Measurements from ENCODE around the gene PPP1R1B. TPM values are rescaled to one million over a fixed set of nuclear protein-coding genes. Genes with fewer than 3 reads are reported as not detected.

The PPP1R1B gene
- total RNA-seq, 1 donor from 2014 or later = not detected

GRCh38 chr17:39662551-39663339, 36.0 kb downstream of the PPP1R1B start:
- no peak overlapping the region for H3K27ac Mint-ChIP-seq
- no peak for TF ChIP-seq CTCF (IDR thresholded peaks at IDR 0.05; ENCODE audit: unreplicated experiment)
- no peak for DNase-seq (ENCODE audit: low spot score, unreplicated experiment)
- peaks cover 1% of the 10 kb centered on the region for H3K36me3 Mint-ChIP-seq (ENCODE audit: insufficient read depth)
- H3K9me3 Mint-ChIP-seq (ENCODE audit: low read depth) = no peaks in the 10 kb centered on the region
- H3K27me3 Mint-ChIP-seq = peaks cover 25% of the 10 kb centered on the region
- no peak overlapping the region for H3K4me3 Mint-ChIP-seq (ENCODE audit: low read depth)
- H3K4me1 Mint-ChIP-seq (ENCODE audit: low read depth) = peaks cover 6% of the 10 kb centered on the region

- H3K36me3 Mint-ChIP-seq (ENCODE audit: insufficient read depth) = peaks cover 1% of the 10 kb centered on the region
- TF ChIP-seq CTCF (IDR thresholded peaks at IDR 0.05; ENCODE audit: unreplicated experiment) = no peak
- H3K4me3 Mint-ChIP-seq (ENCODE audit: low read depth) = no peak overlapping the region
- H3K9me3 Mint-ChIP-seq (ENCODE audit: low read depth) = no peaks in the 10 kb centered on the region
- DNase-seq (ENCODE audit: low spot score, unreplicated experiment) = no peak
- H3K27ac Mint-ChIP-seq = no peak overlapping the region
- H3K4me1 Mint-ChIP-seq (ENCODE audit: low read depth) = peaks cover 6% of the 10 kb centered on the region
- peaks cover 25% of the 10 kb centered on the region for H3K27me3 Mint-ChIP-seq
Measured at GRCh38 chr17:39663340-39663687, 36.6 kb downstream of the PPP1R1B start.

- peaks cover 9% of the 10 kb centered on the region for H3K4me1 Mint-ChIP-seq (ENCODE audit: low read depth)
- no peaks in the 10 kb centered on the region for H3K9me3 Mint-ChIP-seq (ENCODE audit: low read depth)
- no peak for DNase-seq (ENCODE audit: low spot score, unreplicated experiment)
- H3K36me3 Mint-ChIP-seq (ENCODE audit: insufficient read depth) = peaks cover 1% of the 10 kb centered on the region
- H3K27me3 Mint-ChIP-seq = peaks cover 30% of the 10 kb centered on the region
- no peak for TF ChIP-seq CTCF (IDR thresholded peaks at IDR 0.05; ENCODE audit: unreplicated experiment)
- no peak overlapping the region for H3K4me3 Mint-ChIP-seq (ENCODE audit: low read depth)
- no peak overlapping the region for H3K27ac Mint-ChIP-seq
Measured at GRCh38 chr17:39663688-39664580, 37.2 kb downstream of the PPP1R1B start.

GRCh38 chr17:39664581-39665561, 38.1 kb downstream of the PPP1R1B start, which contains the start of gene TCAP:
TSS of gene TCAP (plus strand) at chr17:39665349. CDS start at chr17:39665360, 11 bp downstream.
- no peak for TF ChIP-seq CTCF (IDR thresholded peaks at IDR 0.05; ENCODE audit: unreplicated experiment)
- H3K36me3 Mint-ChIP-seq (ENCODE audit: insufficient read depth) = peaks cover 1% of the 10 kb centered on the region
- peaks cover 37% of the 10 kb centered on the region for H3K27me3 Mint-ChIP-seq
- peaks cover 9% of the 10 kb centered on the region for H3K4me1 Mint-ChIP-seq (ENCODE audit: low read depth)
- H3K27ac Mint-ChIP-seq = no peak within 1 kb of the TSS
- H3K4me3 Mint-ChIP-seq (ENCODE audit: low read depth) = no peak within 1 kb of the TSS
- H3K9me3 Mint-ChIP-seq (ENCODE audit: low read depth) = no peaks in the 10 kb centered on the region
- DNase-seq (ENCODE audit: low spot score, unreplicated experiment) = no peak

Measured in progenitor cell of endocrine pancreas (in vitro differentiated cells).